Inflammatory macrophage treated with lipopolysaccharide for 1 hour (primary cell): ENCODE data around the gene GRPEL2.
A peak's percentile ranks its signal among the peaks of the same experiment; 100 is the strongest.

Experiments used
- DNase-seq, 2 donors: peaks; one replicate each; pipeline ENCODE4 v3.0.0-alpha.2; 2020 to 2022

The GRPEL2 gene

DNA sequence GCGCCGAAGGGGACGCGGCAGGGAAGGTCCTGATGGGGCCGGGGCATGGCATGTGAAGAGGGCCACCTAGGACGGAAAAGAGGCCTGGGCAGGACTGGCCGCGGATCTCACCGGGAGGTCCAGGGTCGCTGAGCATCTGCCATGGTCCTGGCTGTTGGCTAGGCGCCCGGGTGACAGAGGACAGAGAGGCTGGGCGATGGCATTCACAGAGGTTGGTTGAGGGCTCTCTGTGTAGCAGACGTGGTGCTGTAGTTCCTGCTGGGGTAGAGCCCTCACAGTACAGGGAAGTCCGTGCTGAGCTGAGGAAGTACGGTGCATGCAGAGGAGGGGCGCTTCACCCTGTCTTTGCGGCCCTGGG lies 13.0 kb downstream of the GRPEL2 start:
- DNase-seq: peak; percentile 26 to 41

- DNase-seq: no peak
Observed at GRCh38 chr5:149358868-149359495, 13.7 kb downstream of the GRPEL2 start.

DNA sequence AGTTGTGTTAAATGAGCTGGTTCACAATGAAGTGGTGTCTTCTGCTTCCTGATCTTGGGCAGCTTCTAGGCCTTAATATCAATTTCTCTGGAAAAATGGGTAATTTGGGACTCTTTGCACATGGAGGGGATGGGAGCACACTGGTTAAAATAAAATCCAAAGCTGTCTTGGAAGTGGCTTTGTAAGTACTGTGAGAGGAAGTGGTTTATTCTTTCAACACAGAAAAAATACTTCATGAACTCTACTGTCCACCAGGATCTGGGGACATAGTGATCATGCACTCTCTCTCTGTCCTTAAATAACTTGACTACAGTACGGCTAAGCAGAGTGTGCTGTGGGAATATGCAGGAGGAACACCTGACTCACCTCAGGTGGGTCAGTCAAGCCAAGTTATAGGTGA lies 15.0 kb downstream of the GRPEL2 start:
- peak in 1 of 2 donors; percentile 20 for DNase-seq

GRCh38 chr5:149362541-149362940 lies 17.2 kb downstream of the GRPEL2 start:
- DNase-seq: no peak

- peak; percentile 27 to 43 for DNase-seq
Observed at GRCh38 chr5:149363358-149363757, 18.1 kb downstream of the GRPEL2 start.

DNA sequence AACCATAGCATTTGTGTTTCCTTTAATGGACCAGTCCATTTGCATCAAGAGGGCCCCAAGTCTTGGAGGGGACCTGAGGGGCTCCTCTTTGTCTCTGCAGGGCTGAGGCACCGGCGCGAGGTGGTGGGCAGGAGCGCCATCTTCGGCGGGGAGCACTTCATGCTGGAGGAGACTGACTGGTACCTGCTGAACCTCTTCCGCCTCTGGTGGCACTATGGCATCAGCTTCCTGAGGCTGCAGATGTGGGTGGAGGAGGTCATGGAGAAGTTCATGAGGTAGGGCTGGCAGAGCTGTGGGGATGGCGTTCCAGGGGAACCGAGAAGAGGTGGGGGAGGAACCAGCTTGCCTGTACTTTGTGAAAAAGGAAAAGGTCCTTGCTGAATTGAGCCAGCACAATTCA lies 18.6 kb downstream of the GRPEL2 start:
- peak in 1 of 2 donors; percentile 18 for DNase-seq

GRCh38 chr5:149364719-149365118 lies 19.4 kb downstream of the GRPEL2 start:
- DNase-seq: no peak

- no peak for DNase-seq
Observed at GRCh38 chr5:149365418-149365817, 20.1 kb downstream of the GRPEL2 start.

- no peak for DNase-seq
Observed at GRCh38 chr5:149366169-149366729, 20.9 kb downstream of the GRPEL2 start.

DNA sequence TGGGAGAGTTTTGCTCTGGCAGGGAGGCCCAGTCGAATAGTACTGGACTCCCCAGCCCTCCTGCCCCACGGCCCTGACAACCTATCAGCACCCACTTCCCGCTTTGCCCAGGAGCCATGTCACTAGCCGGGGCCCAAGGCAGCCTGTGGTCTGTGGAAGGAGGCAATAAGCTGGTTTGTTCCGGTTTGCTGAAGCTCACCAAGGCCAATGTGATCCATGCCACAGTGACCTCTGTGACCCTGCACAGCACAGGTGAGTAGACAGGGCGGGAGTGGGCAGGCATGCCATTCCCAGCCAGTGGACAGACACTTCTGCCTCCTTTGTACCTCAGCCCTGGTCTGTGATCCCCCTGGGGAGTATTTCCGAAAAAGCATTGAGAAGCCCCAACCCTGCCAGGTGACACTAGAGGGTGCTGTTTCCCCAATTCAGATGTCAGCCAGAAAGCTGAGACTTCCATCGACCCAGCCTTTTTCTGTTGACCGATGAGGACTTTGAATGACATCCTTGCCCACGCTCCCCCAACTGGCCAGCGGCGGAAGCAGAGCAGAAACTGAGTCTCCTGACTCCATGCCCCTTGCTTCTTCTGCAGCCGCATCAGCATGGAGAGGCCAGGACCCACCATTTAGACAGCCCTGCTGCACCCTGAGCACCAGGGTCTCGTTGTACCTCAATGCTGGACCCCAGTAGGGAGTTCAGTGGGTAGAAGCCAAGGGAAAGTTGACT lies 22.1 kb downstream of the GRPEL2 start:
- peak; percentile 38 to 71 for DNase-seq

- DNase-seq: no peak
Observed at GRCh38 chr5:149367972-149368645, 22.8 kb downstream of the GRPEL2 start.

- DNase-seq: no peak
Observed at GRCh38 chr5:149370878-149371277, 25.6 kb downstream of the GRPEL2 start.

GRCh38 chr5:149371296-149371962 lies 26.1 kb downstream of the GRPEL2 start:
- DNase-seq: peak in 1 of 2 donors; percentile 69

- no peak for DNase-seq
Observed at GRCh38 chr5:149372076-149372795, 26.9 kb downstream of the GRPEL2 start.

GRCh38 chr5:149372932-149373331 lies 27.6 kb downstream of the GRPEL2 start:
- DNase-seq: no peak

DNA sequence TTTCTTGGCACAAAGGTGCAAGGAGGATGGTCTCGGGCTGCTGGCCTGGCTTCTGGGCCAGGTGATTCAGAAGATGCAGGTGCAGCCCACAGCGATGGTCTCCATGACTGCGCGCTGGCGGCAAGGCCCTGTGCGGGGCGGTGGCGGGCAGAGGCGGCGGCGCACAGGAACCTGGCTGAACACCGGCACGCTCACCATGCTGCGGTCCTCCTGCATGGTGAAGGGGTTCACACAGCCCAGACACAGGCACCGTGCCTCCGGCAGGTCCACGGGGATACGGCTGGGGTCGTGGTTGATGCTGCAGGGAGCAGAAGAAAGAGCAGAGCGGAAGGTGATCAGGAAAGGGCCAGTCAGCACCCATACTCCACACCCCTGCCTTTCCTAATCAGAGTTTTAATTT lies 29.0 kb downstream of the GRPEL2 start:
- DNase-seq: no peak

- no peak for DNase-seq
Observed at GRCh38 chr5:149374801-149375200, 29.5 kb downstream of the GRPEL2 start.

GRCh38 chr5:149375434-149375833 lies 30.1 kb downstream of the GRPEL2 start:
- no peak for DNase-seq

GRCh38 chr5:149376104-149376503 lies 30.8 kb downstream of the GRPEL2 start:
- DNase-seq: no peak

GRCh38 chr5:149376711-149377447 lies 31.6 kb downstream of the GRPEL2 start:
- DNase-seq: no peak

- no peak for DNase-seq
Observed at GRCh38 chr5:149378241-149378820, 33.0 kb downstream of the GRPEL2 start.
